GDM1 (cell line): ENCODE data around the gene TMEM255B.
"Not testable (repeated sequence)": the region's sequence is repeated elsewhere in the genome, so short reads cannot be mapped to it uniquely, and the experiment has no call there.

Experiments used
- DNase-seq: peaks from one replicate; lab custom pipeline; 2025; lab: John Stamatoyannopoulos, UW

The TMEM255B gene

GRCh38 chr13:113817860-113818691 is 59.0 kb downstream of the TMEM255B start:
- DNase-seq, result no peak

- DNase-seq, result no peak
Measured at GRCh38 chr13:113818700-113819295, 59.8 kb downstream of the TMEM255B start.

GRCh38 chr13:113819341-113819730 is 60.3 kb downstream of the TMEM255B start:
- no peak for DNase-seq

- no peak for DNase-seq
Measured at GRCh38 chr13:113819731-113820715, 61.0 kb downstream of the TMEM255B start.

- no peak for DNase-seq
Measured at GRCh38 chr13:113820813-113821651, 62.0 kb downstream of the TMEM255B start.

- no peak for DNase-seq
Measured at GRCh38 chr13:113821847-113822246, 62.8 kb downstream of the TMEM255B start.

GRCh38 chr13:113822266-113822665 is 63.2 kb downstream of the TMEM255B start:
- DNase-seq, result no peak

- no peak for DNase-seq
Measured at GRCh38 chr13:113822956-113823744, 64.1 kb downstream of the TMEM255B start.

GRCh38 chr13:113823771-113824170 is 64.7 kb downstream of the TMEM255B start:
- no peak for DNase-seq

GRCh38 chr13:113825841-113826240 is 66.8 kb downstream of the TMEM255B start:
- DNase-seq, result no peak

- DNase-seq, result not testable (repeated sequence)
Measured at GRCh38 chr13:113826446-113826845, 67.4 kb downstream of the TMEM255B start.

- DNase-seq, result no peak
Measured at GRCh38 chr13:113827021-113827420, 68.0 kb downstream of the TMEM255B start.

GRCh38 chr13:113828282-113828825 is 69.3 kb downstream of the TMEM255B start:
- DNase-seq, result no peak

GRCh38 chr13:113830426-113830950 is 71.5 kb downstream of the TMEM255B start:
- not testable (repeated sequence) for DNase-seq

- DNase-seq, result no peak
Measured at GRCh38 chr13:113831061-113831460, 72.0 kb downstream of the TMEM255B start.

GRCh38 chr13:113832205-113832604 is 73.2 kb downstream of the TMEM255B start:
- no peak for DNase-seq

GRCh38 chr13:113832631-113833030 is 73.6 kb downstream of the TMEM255B start:
- DNase-seq, result no peak

GRCh38 chr13:113833111-113833830 is 74.2 kb downstream of the TMEM255B start:
- no peak for DNase-seq

- not testable (repeated sequence) for DNase-seq
Measured at GRCh38 chr13:113834006-113834405, 75.0 kb downstream of the TMEM255B start.
